ENCODE data around the gene UBE2J2. TPM values are rescaled to one million over a fixed set of nuclear protein-coding genes. Genes with fewer than 3 reads are reported as not detected.
A peak's percentile ranks its signal among the peaks of the same experiment; 100 is the strongest.

Gene UBE2J2
- total and polyA plus RNA-seq, 4 donors: 21.0 to 30.4 (median 25.8) TPM

GRCh38 chr1:1282998-1283397, 9.3 kb upstream of the UBE2J2 start:
- Histone ChIP-seq H3K4me1 (ENCODE audit: control insufficient read depth in 4 of 4, insufficient read depth in 4 of 4, low read length in 3 of 4) (peaks cover 9 to 19% (median 16%) of the 10 kb centered on the region in 4 donors), H3K27me3 (ENCODE audit: control insufficient read depth in 4 of 4, insufficient read depth in 4 of 4, low read length in 3 of 4) (no peaks in the 10 kb centered on the region), H3K36me3 (ENCODE audit: control insufficient read depth in 4 of 4, insufficient read depth in 3 of 4, low read depth in 1 of 4, low read length in 3 of 4) (no peaks in the 10 kb centered on the region), H3K4me3 (ENCODE audit: low read depth in 1 of 3, low read length in 3 of 3) (no peak overlapping the region), H3K27ac (ENCODE audit: low read depth in 1 of 2, low read length in 2 of 2) (no peak overlapping the region), H3K9me3 (ENCODE audit: control insufficient read depth in 4 of 4, low read length in 3 of 4) (no peaks in the 10 kb centered on the region), H3K9ac (ENCODE audit: low read depth in 1 of 2, low read length in 2 of 2) (no peak overlapping the region)
- no peak for TF ChIP-seq HNF4G (IDR thresholded peaks at IDR 0.05)
- TF ChIP-seq NR2F2 (IDR thresholded peaks at IDR 0.05): no peak
- no peak for TF ChIP-seq JUND (IDR thresholded peaks at IDR 0.05)
- TF ChIP-seq CTCF (IDR thresholded peaks at IDR 0.05; ENCODE audit: low read depth, low read length, missing input control): no peak
- no peak for TF ChIP-seq FOXA1 (IDR thresholded peaks at IDR 0.05)
- TF ChIP-seq, protein P1, sequence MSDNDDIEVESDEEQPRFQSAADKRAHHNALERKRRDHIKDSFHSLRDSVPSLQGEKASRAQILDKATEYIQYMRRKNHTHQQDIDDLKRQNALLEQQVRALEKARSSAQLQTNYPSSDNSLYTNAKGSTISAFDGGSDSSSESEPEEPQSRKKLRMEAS (IDR thresholded peaks at IDR 0.05): no peak
- no peak for TF ChIP-seq ZBTB33 (IDR thresholded peaks at IDR 0.05)
- no peak for TF ChIP-seq FOXA2 (IDR thresholded peaks at IDR 0.05)
- no peak for TF ChIP-seq GABPA (IDR thresholded peaks at IDR 0.05 in 1 of 2, conservative IDR thresholded peaks at IDR 0.05 in 1 of 2)
- TF ChIP-seq EGR1 (IDR thresholded peaks at IDR 0.05; ENCODE audit: low read depth in 2 of 2): no peak
- no peak for TF ChIP-seq REST (IDR thresholded peaks at IDR 0.05)
- TF ChIP-seq SP1 (IDR thresholded peaks at IDR 0.05): no peak
- no peak for TF ChIP-seq ATF3 (IDR thresholded peaks at IDR 0.05)
- TF ChIP-seq YY1 (IDR thresholded peaks at IDR 0.05): no peak
- 90% methylated on average over 14 of the region's 14 CpGs for WGBS
- DNase-seq (ENCODE audit: low spot score): no peak

GRCh38 chr1:1281533-1282321, 8.1 kb upstream of the UBE2J2 start:
- Histone ChIP-seq H3K9me3 (ENCODE audit: control insufficient read depth in 4 of 4, low read length in 3 of 4) (no peaks in the 10 kb centered on the region), H3K27me3 (ENCODE audit: control insufficient read depth in 4 of 4, insufficient read depth in 4 of 4, low read length in 3 of 4) (no peaks in the 10 kb centered on the region), H3K4me1 (ENCODE audit: control insufficient read depth in 4 of 4, insufficient read depth in 4 of 4, low read length in 3 of 4) (peaks cover 9 to 19% (median 16%) of the 10 kb centered on the region in 4 donors), H3K9ac (ENCODE audit: low read depth in 1 of 2, low read length in 2 of 2) (no peak overlapping the region), H3K4me3 (ENCODE audit: low read depth in 1 of 3, low read length in 3 of 3) (no peak overlapping the region), H3K27ac (ENCODE audit: low read depth in 1 of 2, low read length in 2 of 2) (peak overlapping the region; percentile 38 to 71), H3K36me3 (ENCODE audit: control insufficient read depth in 4 of 4, insufficient read depth in 3 of 4, low read depth in 1 of 4, low read length in 3 of 4) (no peaks in the 10 kb centered on the region)
- TF ChIP-seq GABPA (IDR thresholded peaks at IDR 0.05 in 1 of 2, conservative IDR thresholded peaks at IDR 0.05 in 1 of 2): peak in 1 of 2 donors; percentile 63
- TF ChIP-seq CTCF (IDR thresholded peaks at IDR 0.05; ENCODE audit: low read depth, low read length, missing input control): no peak
- TF ChIP-seq SP1 (IDR thresholded peaks at IDR 0.05): peak; percentile 85
- TF ChIP-seq REST (IDR thresholded peaks at IDR 0.05): no peak
- TF ChIP-seq HNF4A (conservative IDR thresholded peaks at IDR 0.05): peak; percentile 88 to 94
- no peak for TF ChIP-seq JUND (IDR thresholded peaks at IDR 0.05)
- no peak for TF ChIP-seq ATF3 (IDR thresholded peaks at IDR 0.05)
- TF ChIP-seq RXRA (IDR thresholded peaks at IDR 0.05): peak; percentile 64 to 75
- DNase-seq (ENCODE audit: low spot score): peak; percentile 74
- 24% methylated on average over 26 of the region's 26 CpGs for WGBS
